Stimulated activated CD4-positive, alpha-beta T cell treated with anti-CD3 and anti-CD28 coated beads, TNF-alpha, amount 100 ng/mL, for 24 hours (primary cell): ENCODE data around the gene ASB7.
"Not testable (repeated sequence)": the region's sequence is repeated elsewhere in the genome, so short reads cannot be mapped to it uniquely, and the experiment has no call there.

Source experiments
- DNase-seq, 3 experiments: peaks; one replicate each; pipeline ENCODE4 v3.0.0-alpha.2; 2020; ENCODE audit warnings: low read depth in 3 of 3

ASB7 gene

GRCh38 chr15:100602064-100602822 is at the start of gene ASB7, which contains the start of gene LINS1:
TSS of gene ASB7 (plus strand) at chr15:100602589. CDS start at chr15:100612217, 9,628 bp downstream.
TSS of gene LINS1 (minus strand) at chr15:100602184. CDS start at chr15:100580842, 21,342 bp downstream.
- peak; percentile 98 to 100 (median 99) for DNase-seq

- no peak for DNase-seq
These were observed 48.9 kb upstream of the ASB7 start for GRCh38 chr15:100553468-100553867.

- DNase-seq = no peak
These were observed 43.6 kb upstream of the ASB7 start for GRCh38 chr15:100558771-100559254.

GRCh38 chr15:100559330-100559729 is 43.1 kb upstream of the ASB7 start:
- no peak for DNase-seq

- DNase-seq = no peak
These were observed 42.1 kb upstream of the ASB7 start for GRCh38 chr15:100560323-100560722.

GRCh38 chr15:100565591-100565990 is 36.8 kb upstream of the ASB7 start:
- DNase-seq = no peak

- no peak for DNase-seq
These were observed 35.4 kb upstream of the ASB7 start for GRCh38 chr15:100566850-100567628.

- no peak for DNase-seq
These were observed 33.0 kb upstream of the ASB7 start for GRCh38 chr15:100569391-100569790.

- DNase-seq = no peak
These were observed 32.1 kb upstream of the ASB7 start for GRCh38 chr15:100570275-100570674.

GRCh38 chr15:100570735-100571313 is 31.6 kb upstream of the ASB7 start:
- no peak for DNase-seq

GRCh38 chr15:100571592-100572167 is 30.7 kb upstream of the ASB7 start:
- no peak for DNase-seq

GRCh38 chr15:100572362-100572983 is 29.9 kb upstream of the ASB7 start:
- no peak for DNase-seq

- no peak for DNase-seq
These were observed 28.9 kb upstream of the ASB7 start for GRCh38 chr15:100573526-100573925.

GRCh38 chr15:100580414-100580813 is 22.0 kb upstream of the ASB7 start:
- no peak for DNase-seq

GRCh38 chr15:100588638-100589242 is 13.6 kb upstream of the ASB7 start:
- no peak for DNase-seq

- not testable (repeated sequence) for DNase-seq
These were observed 11.2 kb upstream of the ASB7 start for GRCh38 chr15:100591163-100591562.

GRCh38 chr15:100591835-100592234 is 10.6 kb upstream of the ASB7 start:
- DNase-seq = no peak

- no peak for DNase-seq
These were observed 9.5 kb upstream of the ASB7 start for GRCh38 chr15:100592898-100593297.

GRCh38 chr15:100593431-100593830 is 9.0 kb upstream of the ASB7 start:
- no peak for DNase-seq

GRCh38 chr15:100595964-100596363 is 6.4 kb upstream of the ASB7 start:
- DNase-seq = no peak

- peak; percentile 85 to 93 (median 91) for DNase-seq
These were observed 5.6 kb upstream of the ASB7 start for GRCh38 chr15:100596792-100597191.
